ENCODE measurements around the gene MIEF2. TPM values are rescaled to one million over a fixed set of nuclear protein-coding genes. Genes with fewer than 3 reads are reported as not detected.

MIEF2 gene
- total RNA-seq, 1 experiment from 2014 or later = 29.6 TPM

- Histone ChIP-seq H3K4me3 (no peak overlapping the region), H4K20me1 (ENCODE audit: insufficient read depth) (no peaks in the 10 kb centered on the region), H3K79me2 (ENCODE audit: low read depth) (no peaks in the 10 kb centered on the region), H2AFZ (no peak overlapping the region), H3K27me3 (ENCODE audit: insufficient read depth, low read depth) (no peaks in the 10 kb centered on the region), H3K4me2 (no peak overlapping the region), H3K36me3 (ENCODE audit: low read depth) (no peaks in the 10 kb centered on the region), H3K27ac (no peak overlapping the region), H3K4me1 (replicated peaks; ENCODE audit: insufficient read depth) (peaks cover 17% of the 10 kb centered on the region), H3K9me2 (ENCODE audit: insufficient read depth) (no peaks in the 10 kb centered on the region), H3K9me3 (ENCODE audit: insufficient read depth, low read depth) (no peaks in the 10 kb centered on the region), H3F3A (ENCODE audit: insufficient read depth, low read depth) (peaks cover 9% of the 10 kb centered on the region; the same call in 1 of the 2 replicates)
- no TSS peak for BruUV-seq (replicated peaks)
- ChIA-PET CTCF (no interaction called here), POLR2A (ENCODE audit: unreplicated experiment) (no interaction called here)
- intact Hi-C loops (cut with micrococcal nuclease; ENCODE audit: unreplicated experiment) = no loop called here
- TF ChIP-seq EZH2 (IDR thresholded peaks at IDR 0.05; ENCODE audit: low read depth) (no peak), CTCF (conservative IDR thresholded peaks at IDR 0.05) (no peak)
- DNase-seq = no peak
Measured at GRCh38 chr17:18238299-18238698, 22.2 kb upstream of the MIEF2 start.

- Histone ChIP-seq H3K27ac (no peak overlapping the region), H3K9me3 (ENCODE audit: insufficient read depth, low read depth) (no peaks in the 10 kb centered on the region), H3K4me2 (no peak overlapping the region), H4K20me1 (ENCODE audit: insufficient read depth) (no peaks in the 10 kb centered on the region; the same call in none of the 2 replicates), H3K4me1 (replicated peaks; ENCODE audit: insufficient read depth) (peaks cover 10% of the 10 kb centered on the region), H3K79me2 (ENCODE audit: low read depth) (no peaks in the 10 kb centered on the region), H3F3A (ENCODE audit: insufficient read depth, low read depth) (peaks cover 22% of the 10 kb centered on the region; the same call in 1 of the 2 replicates), H3K9me2 (ENCODE audit: insufficient read depth) (no peaks in the 10 kb centered on the region), H3K4me3 (no peak overlapping the region), H3K27me3 (ENCODE audit: insufficient read depth, low read depth) (no peaks in the 10 kb centered on the region), H2AFZ (no peak overlapping the region), H3K36me3 (ENCODE audit: low read depth) (peaks cover 7% of the 10 kb centered on the region; the same call in 1 of the 2 replicates)
- ChIA-PET POLR2A (ENCODE audit: unreplicated experiment) (interaction anchor here (0.6 kb wide), 1 partner anchor 137 kb away, joined by 3 read pairs; the partner anchor contains the start of gene EVPLL), CTCF (no interaction called here)
- TF ChIP-seq CTCF (conservative IDR thresholded peaks at IDR 0.05) (no peak), EZH2 (IDR thresholded peaks at IDR 0.05; ENCODE audit: low read depth) (no peak)
- no peak for DNase-seq
- no TSS peak for BruUV-seq (replicated peaks)
- intact Hi-C loops (cut with micrococcal nuclease; ENCODE audit: unreplicated experiment) = no loop called here
Measured at GRCh38 chr17:18240449-18240848, 20.0 kb upstream of the MIEF2 start.

GRCh38 chr17:18241229-18241871, 19.1 kb upstream of the MIEF2 start:
- H3K4me2 ChIP-seq = no peak overlapping the region
- H2AFZ ChIP-seq = no peak overlapping the region
- H3K9me3 ChIP-seq (ENCODE audit: insufficient read depth, low read depth) = no peaks in the 10 kb centered on the region
- H3K27ac ChIP-seq = no peak overlapping the region
- POLR2A ChIA-PET (ENCODE audit: unreplicated experiment) = no interaction called here
- no TSS peak for BruUV-seq (replicated peaks)
- peaks cover 16% of the 10 kb centered on the region for H3K36me3 ChIP-seq (ENCODE audit: low read depth)
- DNase-seq = no peak
- H4K20me1 ChIP-seq (ENCODE audit: insufficient read depth) = peaks cover under 1% of the 10 kb centered on the region
- no peaks in the 10 kb centered on the region for H3K9me2 ChIP-seq (ENCODE audit: insufficient read depth)
- TF ChIP-seq CTCF (conservative IDR thresholded peaks at IDR 0.05) (no peak), EZH2 (IDR thresholded peaks at IDR 0.05; ENCODE audit: low read depth) (no peak)
- H3K4me3 ChIP-seq = no peak overlapping the region
- intact Hi-C loops (cut with micrococcal nuclease; ENCODE audit: unreplicated experiment) = no loop called here
- CTCF ChIA-PET = no interaction called here
- H3K27me3 ChIP-seq (ENCODE audit: insufficient read depth, low read depth) = no peaks in the 10 kb centered on the region
- H3K4me1 ChIP-seq (replicated peaks; ENCODE audit: insufficient read depth) = 0 out of 2 replicates have a peak, but pooled peaks cover under 1% of the 10 kb centered on the region
- H3F3A ChIP-seq (ENCODE audit: insufficient read depth, low read depth) = peaks cover 23% of the 10 kb centered on the region; the same call in 1 of the 2 replicates
- no peaks in the 10 kb centered on the region for H3K79me2 ChIP-seq (ENCODE audit: low read depth)
